Liver (tissue), 3 donors: Measurements from ENCODE around the gene PREB.

Experiments used
- CTCF ChIP-seq: fragments of 150-350 bp; IDR thresholded peaks from 2 replicates; pipeline ENCODE4 v1.5.1; 2017; ENCODE audit warnings: improper control_type of control experiment, low read depth, low read length; ENCODE audit not compliant: missing input control
- EGR1 ChIP-seq, 2 donors: IDR thresholded peaks; 2 replicates each; pipeline ENCODE4 v1.6.1; 2016 to 2018; ENCODE audit warnings: antibody characterized with exemption in 2 of 2, low read depth in 2 of 2
- FOXA1 ChIP-seq: IDR thresholded peaks from 2 replicates; pipeline ENCODE4 v1.6.1; 2016; ENCODE audit warnings: antibody characterized with exemption
- GABPA ChIP-seq, 2 donors: IDR thresholded peaks in 1 of 2; conservative IDR thresholded peaks in 1 of 2; 2 replicates each; pipeline ENCODE4 v1.6.1; 2016; ENCODE audit warnings: antibody characterized with exemption in 2 of 2, mild to moderate bottlenecking in 1 of 2, moderate library complexity in 1 of 2
- MAX ChIP-seq: IDR thresholded peaks from 2 replicates; pipeline ENCODE4 v1.6.1; 2016; ENCODE audit warnings: antibody characterized with exemption
- NR2F2 ChIP-seq: IDR thresholded peaks from 2 replicates; pipeline ENCODE4 v1.6.1; 2016; ENCODE audit warnings: antibody characterized with exemption
- RAD21 ChIP-seq, 2 donors: IDR thresholded peaks; 2 replicates each; pipeline ENCODE4 v1.6.1; 2016; ENCODE audit warnings: antibody characterized with exemption in 2 of 2, mild to moderate bottlenecking in 2 of 2
- REST ChIP-seq: IDR thresholded peaks from 2 replicates; pipeline ENCODE4 v1.6.1; 2016; ENCODE audit warnings: antibody characterized with exemption, mild to moderate bottlenecking
- SP1 ChIP-seq: IDR thresholded peaks from 2 replicates; pipeline ENCODE4 v1.6.1; 2018; ENCODE audit warnings: antibody characterized with exemption, mild to moderate bottlenecking
- TAF1 ChIP-seq: conservative IDR thresholded peaks from 2 replicates; pipeline ENCODE4 v1.6.1; 2016; ENCODE audit warnings: antibody characterized with exemption, mild to moderate bottlenecking
- YY1 ChIP-seq: IDR thresholded peaks from 2 replicates; pipeline ENCODE4 v1.6.1; 2016; ENCODE audit warnings: antibody characterized with exemption, mild to moderate bottlenecking
- donor health status: healthy.
- donor health status: healthy.

GRCh38 chr2:27121906-27122305 is 12.5 kb downstream of the PREB start:
- TF ChIP-seq CTCF (no peak), REST (no peak), EGR1 (IDR thresholded peaks at IDR 0.05; ENCODE audit: low read depth in 2 of 2) (no peak), YY1 (no peak), SP1 (no peak), NR2F2 (no peak), GABPA (IDR thresholded peaks at IDR 0.05 in 1 of 2, conservative IDR thresholded peaks at IDR 0.05 in 1 of 2) (no peak), RAD21 (IDR thresholded peaks at IDR 0.05) (no peak), FOXA1 (no peak), TAF1 (no peak), MAX (no peak)
